NCI-H1105 treated with DMSO at 0.1 percent for 48 hours (cell line): Measurements from ENCODE around the gene CAPZA3.
"Not testable (repeated sequence)": the region's sequence is repeated elsewhere in the genome, so short reads cannot be mapped to it uniquely, and the experiment has no call there.

Source experiments
- DNase-seq: peaks from one replicate; lab custom pipeline; 2025; lab: John Stamatoyannopoulos, UW

Gene CAPZA3

GRCh38 chr12:18737819-18738218 is at the start of gene CAPZA3, which contains the start of gene PLCZ1:
TSS of gene CAPZA3 (plus strand) at chr12:18738119. CDS start at chr12:18738269, 150 bp downstream.
TSS of gene PLCZ1 (minus strand) at chr12:18738012. CDS start at chr12:18737371, 641 bp downstream.
- DNase-seq: no peak

- DNase-seq: no peak
Observed at GRCh38 chr12:18689771-18690170, 48.1 kb upstream of the CAPZA3 start.

- DNase-seq: no peak
Observed at GRCh38 chr12:18690653-18691052, 47.3 kb upstream of the CAPZA3 start.

GRCh38 chr12:18693986-18694385 is 43.9 kb upstream of the CAPZA3 start:
- DNase-seq: not testable (repeated sequence)

GRCh38 chr12:18696971-18697602 is 40.8 kb upstream of the CAPZA3 start:
- DNase-seq: no peak

- DNase-seq: no peak
Observed at GRCh38 chr12:18700271-18700670, 37.6 kb upstream of the CAPZA3 start.

GRCh38 chr12:18703321-18703720 is 34.6 kb upstream of the CAPZA3 start:
- DNase-seq: no peak

GRCh38 chr12:18703911-18704310 is 34.0 kb upstream of the CAPZA3 start:
- no peak for DNase-seq

- DNase-seq: no peak
Observed at GRCh38 chr12:18706798-18707197, 31.1 kb upstream of the CAPZA3 start.

GRCh38 chr12:18716236-18716635 is 21.7 kb upstream of the CAPZA3 start:
- DNase-seq: no peak

GRCh38 chr12:18718462-18718861 is 19.5 kb upstream of the CAPZA3 start:
- no peak for DNase-seq

GRCh38 chr12:18719922-18720510 is 17.9 kb upstream of the CAPZA3 start:
- DNase-seq: no peak

- no peak for DNase-seq
Observed at GRCh38 chr12:18720690-18721089, 17.2 kb upstream of the CAPZA3 start.

GRCh38 chr12:18721452-18721851 is 16.5 kb upstream of the CAPZA3 start:
- DNase-seq: no peak

- no peak for DNase-seq
Observed at GRCh38 chr12:18723752-18724151, 14.2 kb upstream of the CAPZA3 start.

- DNase-seq: no peak
Observed at GRCh38 chr12:18731156-18731555, 6.8 kb upstream of the CAPZA3 start.

GRCh38 chr12:18747895-18748294 is 10.0 kb downstream of the CAPZA3 start:
- no peak for DNase-seq

- DNase-seq: no peak
Observed at GRCh38 chr12:18749386-18749957, 11.6 kb downstream of the CAPZA3 start.

GRCh38 chr12:18750085-18750484 is 12.2 kb downstream of the CAPZA3 start:
- no peak for DNase-seq

- DNase-seq: no peak
Observed at GRCh38 chr12:18751866-18752265, 13.9 kb downstream of the CAPZA3 start.

- no peak for DNase-seq
Observed at GRCh38 chr12:18752280-18752920, 14.5 kb downstream of the CAPZA3 start.

GRCh38 chr12:18752947-18753346 is 15.0 kb downstream of the CAPZA3 start:
- no peak for DNase-seq
